Tibial nerve (tissue), 4 donors: ENCODE results near the gene CTNND2. TPM values are rescaled to one million over a fixed set of nuclear protein-coding genes. Genes with fewer than 3 reads are reported as not detected.
A peak's percentile ranks its signal among the peaks of the same experiment; 100 is the strongest.

Source experiments
- DNase-seq, 2 donors: peaks; one replicate each; pipeline ENCODE4 v3.0.0-alpha.2; 2019; ENCODE audit warnings: low spot score in 2 of 2
- H3K27ac ChIP-seq, 4 donors: fragments of 200-600 bp; sonication (generic) in 3 of 4; one replicate each; pipeline ENCODE4 v1.5.1; 2017 to 2019; ENCODE audit warnings: mild to moderate bottlenecking in 1 of 4
- H3K27me3 ChIP-seq, 2 donors: fragments of 200-600 bp; sonication (generic) in 1 of 2; one replicate each; pipeline versions ENCODE4 v1.5.1 to v1.6.0; 2017 to 2019
- H3K36me3 ChIP-seq, 3 donors: fragments of 200-600 bp; sonication (generic); one replicate each; pipeline ENCODE4 v1.5.1; 2018 to 2019
- H3K4me1 ChIP-seq, 4 donors: fragments of 200-600 bp; sonication (generic) in 3 of 4; one replicate each; pipeline ENCODE4 v1.5.1; 2017 to 2019
- H3K4me3 ChIP-seq, 4 donors: fragments of 200-600 bp; sonication (generic) in 3 of 4; one replicate each; pipeline ENCODE4 v1.5.1; 2017 to 2019; ENCODE audit warnings: mild to moderate bottlenecking in 1 of 4, moderate library complexity in 1 of 4
- H3K9me3 ChIP-seq, 4 donors: fragments of 200-600 bp; sonication (generic) in 3 of 4; one replicate each; pipeline ENCODE4 v1.5.1; 2017 to 2019
- EP300 ChIP-seq, 2 donors: sonication (generic); formaldehyde crosslinking; IDR thresholded peaks; one replicate each; pipeline ENCODE4 v1.6.1; 2017; ENCODE audit warnings: antibody characterized with exemption in 2 of 2, mild to moderate bottlenecking in 1 of 2
- POLR2A ChIP-seq, 2 donors: fragments of 450-650 bp; IDR thresholded peaks; one replicate each; pipeline ENCODE4 v1.6.1; 2017; ENCODE audit warnings: antibody characterized with exemption in 2 of 2, mild to moderate bottlenecking in 2 of 2, moderate library complexity in 2 of 2
- WGBS, 2 donors: methylation state at CpG; one replicate each; pipeline ENCODE4 v1.1.5; 2018; 5-methylcytosine and 5-hydroxymethylcytosine counted together
- total RNA-seq, 4 donors: library from RNA; depleted of rRNA; stranded (reverse); fragments of >200 nt; gene quantifications; one replicate each; pipeline ENCODE4 v1.1.0, GENCODE V29; 2016
- TF ChIP-seq, protein P1 (sequence below), 5 experiments: fragments of 200-600 bp in 3 of 5; fragments of 450-650 bp in 2 of 5; sonication (generic) in 3 of 5; IDR thresholded peaks; one replicate each; pipeline ENCODE4 v1.5.1; 2016 to 2019; ENCODE audit warnings: antibody characterized with exemption in 5 of 5, mild to moderate bottlenecking in 3 of 5, moderate library complexity in 2 of 5

Gene CTNND2
- 1 to 10 TPM in 3 of 4 donors, not detected in 1; 1.5 to 5.7 (median 2.5) TPM for total RNA-seq

- Histone ChIP-seq H3K27ac (peak within 1 kb of the TSS in 1 of 4 donors; percentile 33), H3K36me3 (no peaks in the 10 kb centered on the region), H3K27me3 (peaks cover 0 to 31% of the 10 kb centered on the region in 2 donors), H3K9me3 (no peaks in the 10 kb centered on the region), H3K4me3 (peak within 1 kb of the TSS in 3 of 4 donors; percentile 4 to 51 (median 12)), H3K4me1 (peaks cover 0 to 14% (median 0%) of the 10 kb centered on the region in 4 donors)
- TF ChIP-seq EP300 (IDR thresholded peaks at IDR 0.05) = no peak
- DNase-seq = no peak
- 0 to 2% methylated on average over 5 to 38 of the region's 64 CpGs for WGBS, 2 donors
These were observed at the start of gene CTNND2 for GRCh38 chr5:11904265-11904906. Gene CTNND2 (minus strand): TSS chr5:11904446. CDS start chr5:11903853, 593 bp downstream.

DNA sequence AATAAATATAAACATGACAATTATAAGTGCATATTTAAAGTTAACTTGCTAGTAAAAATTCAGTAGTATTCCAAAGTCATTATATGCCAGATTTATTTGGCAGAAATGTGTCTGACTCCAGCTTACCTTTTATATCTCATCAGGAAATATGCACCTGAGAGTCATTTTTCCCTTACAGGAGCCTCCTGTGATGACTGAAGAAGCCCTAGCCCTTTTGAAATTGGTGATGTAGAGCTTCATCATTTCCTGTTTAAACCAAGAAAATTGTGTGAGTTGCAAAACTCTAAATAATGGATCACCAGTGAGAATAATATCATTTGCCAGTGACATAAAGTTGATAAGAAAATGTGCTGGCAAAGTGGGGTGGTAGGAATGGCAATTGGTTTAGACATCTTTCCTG lies 42.1 kb upstream of the CTNND2 start:
- H3K9me3 ChIP-seq = no peaks in the 10 kb centered on the region
- H3K27me3 ChIP-seq = no peaks in the 10 kb centered on the region
- H3K36me3 ChIP-seq = no peaks in the 10 kb centered on the region
- H3K4me3 ChIP-seq = no peak overlapping the region
- H3K27ac ChIP-seq = no peak overlapping the region
- no peak for DNase-seq
- TF ChIP-seq EP300 (IDR thresholded peaks at IDR 0.05) (no peak), POLR2A (IDR thresholded peaks at IDR 0.05) (no peak)
- TF ChIP-seq, protein P1, sequence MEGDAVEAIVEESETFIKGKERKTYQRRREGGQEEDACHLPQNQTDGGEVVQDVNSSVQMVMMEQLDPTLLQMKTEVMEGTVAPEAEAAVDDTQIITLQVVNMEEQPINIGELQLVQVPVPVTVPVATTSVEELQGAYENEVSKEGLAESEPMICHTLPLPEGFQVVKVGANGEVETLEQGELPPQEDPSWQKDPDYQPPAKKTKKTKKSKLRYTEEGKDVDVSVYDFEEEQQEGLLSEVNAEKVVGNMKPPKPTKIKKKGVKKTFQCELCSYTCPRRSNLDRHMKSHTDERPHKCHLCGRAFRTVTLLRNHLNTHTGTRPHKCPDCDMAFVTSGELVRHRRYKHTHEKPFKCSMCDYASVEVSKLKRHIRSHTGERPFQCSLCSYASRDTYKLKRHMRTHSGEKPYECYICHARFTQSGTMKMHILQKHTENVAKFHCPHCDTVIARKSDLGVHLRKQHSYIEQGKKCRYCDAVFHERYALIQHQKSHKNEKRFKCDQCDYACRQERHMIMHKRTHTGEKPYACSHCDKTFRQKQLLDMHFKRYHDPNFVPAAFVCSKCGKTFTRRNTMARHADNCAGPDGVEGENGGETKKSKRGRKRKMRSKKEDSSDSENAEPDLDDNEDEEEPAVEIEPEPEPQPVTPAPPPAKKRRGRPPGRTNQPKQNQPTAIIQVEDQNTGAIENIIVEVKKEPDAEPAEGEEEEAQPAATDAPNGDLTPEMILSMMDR (IDR thresholded peaks at IDR 0.05) = no peak
- H3K4me1 ChIP-seq = no peaks in the 10 kb centered on the region

DNA sequence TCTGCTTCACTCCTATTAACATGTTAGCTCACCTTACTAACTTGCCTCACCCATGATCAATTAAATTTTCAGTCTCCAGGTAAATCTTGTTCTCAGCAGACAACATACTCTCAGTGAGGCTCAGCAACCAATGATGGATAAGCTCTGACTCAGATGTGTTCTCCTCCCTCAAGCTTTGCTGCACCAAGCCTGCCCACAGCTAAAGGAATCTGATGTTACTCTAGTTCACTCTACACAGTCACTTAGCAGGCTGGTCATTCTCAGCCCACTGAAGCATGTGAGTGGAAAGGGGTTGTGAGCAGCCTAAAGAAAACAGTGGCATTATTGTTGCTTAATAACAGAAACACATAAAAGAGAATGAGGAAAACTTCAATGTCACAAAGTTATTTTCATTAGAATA lies 37.3 kb upstream of the CTNND2 start:
- Histone ChIP-seq H3K4me3 (no peak overlapping the region), H3K9me3 (no peaks in the 10 kb centered on the region), H3K27me3 (no peaks in the 10 kb centered on the region), H3K27ac (no peak overlapping the region), H3K4me1 (no peaks in the 10 kb centered on the region), H3K36me3 (no peaks in the 10 kb centered on the region)
- DNase-seq = no peak
- TF ChIP-seq POLR2A (IDR thresholded peaks at IDR 0.05) = no peak

DNA sequence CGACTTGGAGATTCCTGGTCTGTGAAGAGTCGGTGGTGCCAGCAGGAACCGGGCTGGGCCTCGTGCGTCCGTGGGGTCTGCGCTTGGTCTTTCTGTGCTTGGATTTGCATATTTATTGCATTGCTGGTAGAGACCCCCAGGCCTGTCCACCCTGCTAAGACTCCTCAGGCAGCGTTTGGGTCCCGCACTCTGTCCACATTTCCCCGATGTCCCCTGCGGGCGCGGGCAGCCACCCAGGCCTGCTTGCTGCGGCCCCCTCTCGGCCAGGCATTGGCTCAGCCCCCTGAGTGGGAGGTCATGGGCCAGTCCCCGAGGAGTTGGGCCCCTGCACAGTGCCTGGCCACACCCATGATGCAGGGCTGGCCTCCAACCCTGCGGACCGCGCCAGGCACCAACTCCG lies 27.4 kb upstream of the CTNND2 start:
- no peak overlapping the region for H3K4me3 ChIP-seq
- no peak overlapping the region for H3K27ac ChIP-seq
- WGBS, 2 donors = 86 to 90% methylated on average over 14 to 16 of the region's 20 CpGs
- no peak for DNase-seq
- no peaks in the 10 kb centered on the region for H3K36me3 ChIP-seq
- no peaks in the 10 kb centered on the region for H3K27me3 ChIP-seq
- no peak for TF ChIP-seq EP300 (IDR thresholded peaks at IDR 0.05)
- TF ChIP-seq, protein P1 (IDR thresholded peaks at IDR 0.05) = no peak
- no peaks in the 10 kb centered on the region for H3K4me1 ChIP-seq
- peaks cover 0 to 3% (median 0%) of the 10 kb centered on the region in 4 donors for H3K9me3 ChIP-seq

GRCh38 chr5:11928909-11929308 lies 24.7 kb upstream of the CTNND2 start:
- Histone ChIP-seq H3K36me3 (no peaks in the 10 kb centered on the region), H3K4me1 (no peaks in the 10 kb centered on the region), H3K27me3 (no peaks in the 10 kb centered on the region), H3K9me3 (peaks cover 0 to 3% (median 0%) of the 10 kb centered on the region in 4 donors), H3K27ac (no peak overlapping the region), H3K4me3 (no peak overlapping the region)
- WGBS, 2 donors = 61 to 70% methylated on average over 4 of the region's 4 CpGs
- TF ChIP-seq, protein P1 (IDR thresholded peaks at IDR 0.05) = no peak
- TF ChIP-seq POLR2A (IDR thresholded peaks at IDR 0.05) (no peak), EP300 (IDR thresholded peaks at IDR 0.05) (no peak)
- no peak for DNase-seq

- DNase-seq = no peak
- no peaks in the 10 kb centered on the region for H3K27me3 ChIP-seq
- TF ChIP-seq, protein P1 (IDR thresholded peaks at IDR 0.05) = no peak
- TF ChIP-seq POLR2A (IDR thresholded peaks at IDR 0.05) (no peak), EP300 (IDR thresholded peaks at IDR 0.05) (no peak)
- no peaks in the 10 kb centered on the region for H3K9me3 ChIP-seq
- H3K4me1 ChIP-seq = no peaks in the 10 kb centered on the region
- H3K36me3 ChIP-seq = no peaks in the 10 kb centered on the region
- H3K4me3 ChIP-seq = no peak overlapping the region
- no peak overlapping the region for H3K27ac ChIP-seq
- WGBS, 2 donors = 74 to 79% methylated on average over 1 of the region's 1 CpG
These were observed 21.5 kb upstream of the CTNND2 start for GRCh38 chr5:11925701-11926100.
